ENCODE measurements around the gene UCK2.
"Not testable (repeated sequence)": the region's sequence is repeated elsewhere in the genome, so short reads cannot be mapped to it uniquely, and the experiment has no call there.

UCK2 gene

GRCh38 chr1:165827268-165828102 lies at the start of gene UCK2:
Gene UCK2 (plus strand): TSS chr1:165827614. CDS start chr1:165827834, 220 bp downstream.
- H3K4me3 Mint-ChIP-seq, result peak within 1 kb of the TSS; percentile 95
- H3K9me3 Mint-ChIP-seq, result no peaks in the 10 kb centered on the region
- H3K27ac Mint-ChIP-seq, result peak within 1 kb of the TSS; percentile 86
- H3K27me3 Mint-ChIP-seq, result no peaks in the 10 kb centered on the region
- peaks cover 4% of the 10 kb centered on the region for H3K36me3 Mint-ChIP-seq
- peaks cover 17% of the 10 kb centered on the region for H3K4me1 Mint-ChIP-seq

GRCh38 chr1:165778197-165778596 lies 49.2 kb upstream of the UCK2 start:
- H3K9me3 Mint-ChIP-seq, H3K4me3 Mint-ChIP-seq, H3K27ac Mint-ChIP-seq, H3K27me3 Mint-ChIP-seq, H3K36me3 Mint-ChIP-seq, H3K4me1 Mint-ChIP-seq: not testable (repeated sequence)

GRCh38 chr1:165783519-165783918 lies 43.9 kb upstream of the UCK2 start:
- not testable (repeated sequence) for H3K27me3 Mint-ChIP-seq, H3K9me3 Mint-ChIP-seq, H3K36me3 Mint-ChIP-seq, H3K27ac Mint-ChIP-seq, H3K4me1 Mint-ChIP-seq, H3K4me3 Mint-ChIP-seq

GRCh38 chr1:165787741-165788140 lies 39.7 kb upstream of the UCK2 start:
- Mint-ChIP-seq H3K36me3 (peaks cover 2% of the 10 kb centered on the region), H3K27ac (no peak overlapping the region), H3K4me1 (no peaks in the 10 kb centered on the region), H3K27me3 (peaks cover 2% of the 10 kb centered on the region), H3K4me3 (no peak overlapping the region), H3K9me3 (no peaks in the 10 kb centered on the region)

- Mint-ChIP-seq H3K27me3 (peaks cover 11% of the 10 kb centered on the region), H3K4me3 (no peak overlapping the region), H3K4me1 (no peaks in the 10 kb centered on the region), H3K27ac (no peak overlapping the region), H3K9me3 (no peaks in the 10 kb centered on the region), H3K36me3 (no peaks in the 10 kb centered on the region)
These were observed 33.5 kb upstream of the UCK2 start for GRCh38 chr1:165793951-165794350.

GRCh38 chr1:165795894-165796293 lies 31.5 kb upstream of the UCK2 start:
- Mint-ChIP-seq H3K27ac (no peak overlapping the region), H3K4me3 (no peak overlapping the region), H3K27me3 (peaks cover 11% of the 10 kb centered on the region), H3K36me3 (peaks cover 3% of the 10 kb centered on the region), H3K9me3 (peaks cover 10% of the 10 kb centered on the region), H3K4me1 (no peaks in the 10 kb centered on the region)

- Mint-ChIP-seq H3K36me3 (peaks cover 3% of the 10 kb centered on the region), H3K27ac (no peak overlapping the region)
These were observed 28.0 kb upstream of the UCK2 start for GRCh38 chr1:165799387-165799786.

GRCh38 chr1:165804513-165804912 lies 22.9 kb upstream of the UCK2 start:
- H3K4me3 Mint-ChIP-seq, H3K9me3 Mint-ChIP-seq, H3K27ac Mint-ChIP-seq, H3K27me3 Mint-ChIP-seq, H3K4me1 Mint-ChIP-seq, H3K36me3 Mint-ChIP-seq: not testable (repeated sequence)

More at GRCh38 chr1:165799387-165799786, 28.0 kb upstream of the UCK2 start:
- H3K27me3 Mint-ChIP-seq, result peaks cover 6% of the 10 kb centered on the region
- no peak overlapping the region for H3K4me3 Mint-ChIP-seq
- H3K4me1 Mint-ChIP-seq, result no peaks in the 10 kb centered on the region
- H3K9me3 Mint-ChIP-seq, result peaks cover 14% of the 10 kb centered on the region

GRCh38 chr1:165807613-165808012 lies 19.8 kb upstream of the UCK2 start:
- Mint-ChIP-seq H3K27me3 (no peaks in the 10 kb centered on the region), H3K9me3 (no peaks in the 10 kb centered on the region), H3K4me1 (no peaks in the 10 kb centered on the region), H3K4me3 (no peak overlapping the region), H3K27ac (no peak overlapping the region), H3K36me3 (no peaks in the 10 kb centered on the region)

GRCh38 chr1:165815725-165816124 lies 11.7 kb upstream of the UCK2 start:
- Mint-ChIP-seq H3K27me3 (peaks cover 5% of the 10 kb centered on the region), H3K4me3 (no peak overlapping the region), H3K27ac (no peak overlapping the region), H3K9me3 (no peaks in the 10 kb centered on the region), H3K4me1 (no peaks in the 10 kb centered on the region), H3K36me3 (peaks cover 3% of the 10 kb centered on the region)

- peaks cover 3% of the 10 kb centered on the region for H3K36me3 Mint-ChIP-seq
- no peaks in the 10 kb centered on the region for H3K9me3 Mint-ChIP-seq
- H3K27ac Mint-ChIP-seq, result no peak overlapping the region
- peaks cover 5% of the 10 kb centered on the region for H3K27me3 Mint-ChIP-seq
- H3K4me3 Mint-ChIP-seq, result no peak overlapping the region
- H3K4me1 Mint-ChIP-seq, result no peaks in the 10 kb centered on the region
These were observed 11.3 kb upstream of the UCK2 start for GRCh38 chr1:165816157-165816556.

GRCh38 chr1:165816826-165817497 lies 10.5 kb upstream of the UCK2 start:
- no peaks in the 10 kb centered on the region for H3K4me1 Mint-ChIP-seq

GRCh38 chr1:165823552-165824268 lies 3.7 kb upstream of the UCK2 start:
- Mint-ChIP-seq H3K36me3 (no peaks in the 10 kb centered on the region), H3K27me3 (no peaks in the 10 kb centered on the region), H3K9me3 (no peaks in the 10 kb centered on the region), H3K27ac (no peak overlapping the region), H3K4me1 (peaks cover 9% of the 10 kb centered on the region), H3K4me3 (no peak overlapping the region)

More at GRCh38 chr1:165816826-165817497, 10.5 kb upstream of the UCK2 start:
- Mint-ChIP-seq H3K9me3 (no peaks in the 10 kb centered on the region), H3K4me3 (no peak overlapping the region), H3K27ac (no peak overlapping the region), H3K36me3 (peaks cover 3% of the 10 kb centered on the region), H3K27me3 (peaks cover 5% of the 10 kb centered on the region)

- Mint-ChIP-seq H3K4me1 (peaks cover 12% of the 10 kb centered on the region), H3K36me3 (no peaks in the 10 kb centered on the region), H3K27ac (no peak overlapping the region), H3K9me3 (no peaks in the 10 kb centered on the region), H3K4me3 (no peak overlapping the region), H3K27me3 (no peaks in the 10 kb centered on the region)
These were observed 3.2 kb upstream of the UCK2 start for GRCh38 chr1:165824269-165824643.

- Mint-ChIP-seq H3K27ac (peak overlapping the region; percentile 46), H3K9me3 (no peaks in the 10 kb centered on the region), H3K4me1 (peaks cover 17% of the 10 kb centered on the region), H3K4me3 (peak overlapping the region; percentile 85), H3K27me3 (no peaks in the 10 kb centered on the region), H3K36me3 (peaks cover 4% of the 10 kb centered on the region)
These were observed 698 bp upstream of the UCK2 start for GRCh38 chr1:165826565-165827267.
